GM12878 (cell line): ENCODE results near the gene CHODL. TPM values are rescaled to one million over a fixed set of nuclear protein-coding genes. Genes with fewer than 3 reads are reported as not detected.

ENCODE experiments used
- ATAC-seq: fragments of 200-7000 bp; cut with Tn5 transposase; 3 replicates; pipeline ENCODE4 v1.9.1; 2020; ENCODE audit warnings: mild to moderate bottlenecking, moderate library complexity
- BruUV-seq: library from RNA; stranded (reverse); fragments of 400-500 nt; replicated peaks from 2 replicates; lab custom pipeline; 2021; lab: Mats Ljungman, UMichigan
- CTCF ChIA-PET: fragments of 300-600 bp; sonication (Branson Sonifier 250); formaldehyde crosslinking; extraction: SDS; loops from one replicate; lab custom pipeline; 2021; ENCODE audit warnings: inconsistent platforms; lab: Yijun Ruan, JAX
- POLR2A ChIA-PET: fragments of 350-600 bp; formaldehyde crosslinking; extraction: SDS; loops from one replicate; lab custom pipeline; 2021; ENCODE audit warnings: inconsistent platforms; lab: Charles Lee
- RAD21 ChIA-PET: fragments of 300-600 bp; sonication (Branson Sonifier 250); formaldehyde crosslinking; loops from one replicate; lab custom pipeline; 2023; ENCODE audit warnings: antibody characterized with exemption; ENCODE audit not compliant: unreplicated experiment; lab: Charles Lee
- SMC1A ChIA-PET: fragments of 300-600 bp; sonication (Branson Sonifier 250); formaldehyde crosslinking; loops from one replicate; lab custom pipeline; 2023; ENCODE audit not compliant: unreplicated experiment, uncharacterized antibody; lab: Charles Lee
- DNase-seq: peaks from one replicate; pipeline ENCODE4 v3.0.0-alpha.2; 2011; ENCODE audit warnings: low read depth, low spot score
- FAIRE-seq: peaks from 3 replicates; lab custom pipeline; 2011; peaks lifted over from hg19 to GRCh38; lab: Jason Lieb, UNC
- H2AFZ ChIP-seq: 2 replicates; pipeline ENCODE4 v1.6.0; 2011; ENCODE audit warnings: low read depth, low read length, control low read depth; ENCODE audit not compliant: control insufficient read depth
- H3K27ac ChIP-seq: 2 replicates; pipeline ENCODE4 v1.5.1; 2011; ENCODE audit warnings: control low read depth; ENCODE audit not compliant: control insufficient read depth, insufficient read depth
- H3K27me3 ChIP-seq, 2 experiments: replicated peaks in 1 of 2; 2 replicates each; pipeline versions ENCODE4 v1.6.0 to v1.6.1; 2011; ENCODE audit warnings: low read length in 1 of 2; ENCODE audit not compliant: control insufficient read depth in 2 of 2, insufficient read depth in 2 of 2
- H3K36me3 ChIP-seq, 2 experiments: 2 replicates each; pipeline ENCODE4 v1.5.1; 2011; ENCODE audit warnings: low read length in 1 of 2; ENCODE audit not compliant: control insufficient read depth in 2 of 2, insufficient read depth in 2 of 2
- H3K4me1 ChIP-seq: 2 replicates; pipeline ENCODE4 v1.6.1; 2011; ENCODE audit warnings: mild to moderate bottlenecking, low read length, moderate library complexity, mixed read lengths; ENCODE audit not compliant: control insufficient read depth, insufficient read depth
- H3K4me2 ChIP-seq: 2 replicates; pipeline ENCODE4 v1.6.0; 2011; ENCODE audit warnings: control low read depth; ENCODE audit not compliant: control insufficient read depth, insufficient read depth
- H3K4me3 ChIP-seq: fragments of 200-600 bp; sonication (generic); 2 replicates; pipeline ENCODE4 v1.5.1; 2016
- H3K79me2 ChIP-seq: 2 replicates; pipeline ENCODE4 v1.6.0; 2011; ENCODE audit warnings: low read length; ENCODE audit not compliant: control insufficient read depth, insufficient read depth
- H3K9ac ChIP-seq: 2 replicates; pipeline ENCODE4 v1.8.0; 2011; ENCODE audit warnings: low read length, control low read depth, mixed read lengths; ENCODE audit not compliant: control insufficient read depth, insufficient read depth
- H3K9me3 ChIP-seq: replicated peaks from 3 replicates; pipeline ENCODE4 v1.5.1; 2011; ENCODE audit warnings: mild to moderate bottlenecking, low read length; ENCODE audit not compliant: control insufficient read depth, insufficient read depth
- H4K20me1 ChIP-seq: 2 replicates; pipeline ENCODE4 v1.6.0; 2011; ENCODE audit not compliant: control insufficient read depth, insufficient read depth
- BMI1 ChIP-seq: fragments of 450-650 bp; IDR thresholded peaks from 2 replicates; pipeline ENCODE4 v1.6.1; 2016; ENCODE audit warnings: mild to moderate bottlenecking, moderate library complexity, borderline replicate concordance
- FOS ChIP-seq: IDR thresholded peaks from 3 replicates; pipeline ENCODE4 v1.6.1; 2011; ENCODE audit warnings: borderline replicate concordance; ENCODE audit not compliant: insufficient read length; ENCODE audit errors: extremely low read depth
- FOXK2 ChIP-seq: fragments of 450-650 bp; IDR thresholded peaks from 2 replicates; pipeline ENCODE4 v1.6.1; 2017; ENCODE audit warnings: mild to moderate bottlenecking, moderate library complexity
- NFIC ChIP-seq: IDR thresholded peaks from 2 replicates; pipeline ENCODE4 v1.6.1; 2012; ENCODE audit warnings: low read depth, mild to moderate bottlenecking, inconsistent platforms, low read length, moderate library complexity
- NRF1 ChIP-seq: conservative IDR thresholded peaks from 2 replicates; pipeline ENCODE4 v1.6.1; 2011; ENCODE audit warnings: mild to moderate bottlenecking, low read depth, low read length, improper control_type of control experiment
- PAX5 ChIP-seq: IDR thresholded peaks from 2 replicates; pipeline ENCODE4 v1.6.1; 2011; ENCODE audit warnings: low read depth, low read length, borderline replicate concordance
- PAX8 ChIP-seq: fragments of 450-650 bp; IDR thresholded peaks from 2 replicates; pipeline ENCODE4 v1.6.1; 2017; ENCODE audit warnings: mild to moderate bottlenecking, moderate library complexity
- RBBP5 ChIP-seq: fragments of 200-600 bp; sonication (generic); conservative IDR thresholded peaks from 2 replicates; pipeline ENCODE4 v1.6.1; 2016
- WGBS: methylation state at CpG from one replicate; pipeline ENCODE4 v1.1.6; 2016; ENCODE audit warnings: low lambda C conversion rate; ENCODE audit not compliant: insufficient replicate concordance, insufficient coverage; ENCODE audit errors: missing lambda C conversion rate; 5-methylcytosine and 5-hydroxymethylcytosine counted together
- in situ Hi-C: fragments of 300-500 bp; cut with MboI; formaldehyde crosslinking; loops from 9 replicates; pipeline ENCODE4 v1.14.3; 2018; ENCODE audit warnings: mixed read lengths
- intact Hi-C: fragments of 100-400 bp; cut with micrococcal nuclease; formaldehyde crosslinking; loops from one replicate; pipeline ENCODE4 v1.14.2; 2022; ENCODE audit not compliant: unreplicated experiment
- polyA plus RNA-seq, 11 experiments: library from polyadenylated mRNA; depleted of rRNA in 4 of 11; unstranded in 6 of 11; stranded (reverse) in 5 of 11; fragments of >200 nt; fragmentation: Nextera tagmentation in 4 of 11; fragmentation: Illumina TruSeq in 1 of 11; extraction: Ambion mirVana in 4 of 11; extraction: Trizol in 1 of 11; gene quantifications; 1 replicate in 1 of 11; 2 replicates in 10 of 11; pipeline versions ENCODE4 v1.2.1 to v1.2.3, GENCODE V29; 2011 to 2016; ENCODE audit warnings: inconsistent platforms in 2 of 11, missing spikeins in 2 of 11, low read depth in 1 of 11
- total RNA-seq, 4 experiments: library from RNA; depleted of rRNA in 3 of 4; stranded (reverse); fragments of >200 nt in 3 of 4; fragmentation: Illumina TruSeq in 1 of 4; extraction: Trizol in 1 of 4; gene quantifications; 2 replicates each; pipeline versions ENCODE4 v1.2.1 to v1.2.3, GENCODE V29; 2013 to 2021
- TF ChIP-seq, protein P1 (sequence below): fragments of 450-650 bp; formaldehyde crosslinking; IDR thresholded peaks from 2 replicates; pipeline ENCODE4 v1.4.0; 2022; ENCODE audit warnings: mild to moderate bottlenecking, moderate library complexity

Gene CHODL
- total and polyA plus RNA-seq, 10 of the 15 experiments (the other 5 are each of a cell fraction or from before 2014, with no cell fraction given): 0.11 to 0.69 (median 0.20) TPM; not detected in 1

DNA sequence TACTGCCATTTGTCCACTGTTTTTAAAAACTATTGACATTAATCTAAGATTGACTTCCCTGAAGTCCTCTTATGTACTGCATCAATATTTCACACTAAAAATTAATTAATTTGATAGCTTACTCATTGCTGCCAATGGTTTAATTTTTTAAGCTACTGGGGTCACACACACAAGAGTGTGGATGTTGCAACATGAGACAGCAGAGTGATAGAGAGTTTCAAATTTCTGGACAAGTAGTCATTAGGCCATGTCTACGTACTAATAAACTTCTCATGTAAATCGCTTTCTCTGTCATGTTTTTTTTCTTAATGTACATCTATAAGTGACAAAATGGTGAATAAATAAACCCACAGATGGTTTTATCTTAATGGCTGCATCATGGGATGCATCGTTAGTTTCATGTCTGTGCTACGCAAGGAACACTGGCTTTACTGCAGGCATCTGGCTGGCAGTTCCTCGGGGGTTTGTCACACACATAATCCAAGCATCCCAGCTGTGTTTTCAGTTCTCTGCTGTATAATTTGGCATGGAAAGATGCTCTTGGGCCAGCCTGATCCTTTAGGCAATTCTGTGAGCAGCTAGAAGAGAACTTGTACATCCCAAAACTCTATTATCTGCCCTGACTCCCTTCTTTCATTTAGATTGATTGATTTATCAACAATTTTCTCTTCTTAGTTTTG is 16.4 kb upstream of the CHODL start:
- H2AFZ ChIP-seq: no peak overlapping the region
- BruUV-seq: no TSS peak
- H3K4me3 ChIP-seq: no peak overlapping the region
- no peak overlapping the region for H3K4me2 ChIP-seq
- no peaks in the 10 kb centered on the region for H3K79me2 ChIP-seq
- no peaks in the 10 kb centered on the region for H3K9me3 ChIP-seq
- SMC1A ChIA-PET: no interaction called here
- ATAC-seq: no peak
- intact Hi-C loops: no loop called here
- H3K27ac ChIP-seq: no peak overlapping the region
- no peak for TF ChIP-seq RBBP5
- TF ChIP-seq BMI1: no peak
- TF ChIP-seq PAX8: no peak
- TF ChIP-seq NFIC: no peak
- no peak for TF ChIP-seq PAX5
- TF ChIP-seq, protein P1, sequence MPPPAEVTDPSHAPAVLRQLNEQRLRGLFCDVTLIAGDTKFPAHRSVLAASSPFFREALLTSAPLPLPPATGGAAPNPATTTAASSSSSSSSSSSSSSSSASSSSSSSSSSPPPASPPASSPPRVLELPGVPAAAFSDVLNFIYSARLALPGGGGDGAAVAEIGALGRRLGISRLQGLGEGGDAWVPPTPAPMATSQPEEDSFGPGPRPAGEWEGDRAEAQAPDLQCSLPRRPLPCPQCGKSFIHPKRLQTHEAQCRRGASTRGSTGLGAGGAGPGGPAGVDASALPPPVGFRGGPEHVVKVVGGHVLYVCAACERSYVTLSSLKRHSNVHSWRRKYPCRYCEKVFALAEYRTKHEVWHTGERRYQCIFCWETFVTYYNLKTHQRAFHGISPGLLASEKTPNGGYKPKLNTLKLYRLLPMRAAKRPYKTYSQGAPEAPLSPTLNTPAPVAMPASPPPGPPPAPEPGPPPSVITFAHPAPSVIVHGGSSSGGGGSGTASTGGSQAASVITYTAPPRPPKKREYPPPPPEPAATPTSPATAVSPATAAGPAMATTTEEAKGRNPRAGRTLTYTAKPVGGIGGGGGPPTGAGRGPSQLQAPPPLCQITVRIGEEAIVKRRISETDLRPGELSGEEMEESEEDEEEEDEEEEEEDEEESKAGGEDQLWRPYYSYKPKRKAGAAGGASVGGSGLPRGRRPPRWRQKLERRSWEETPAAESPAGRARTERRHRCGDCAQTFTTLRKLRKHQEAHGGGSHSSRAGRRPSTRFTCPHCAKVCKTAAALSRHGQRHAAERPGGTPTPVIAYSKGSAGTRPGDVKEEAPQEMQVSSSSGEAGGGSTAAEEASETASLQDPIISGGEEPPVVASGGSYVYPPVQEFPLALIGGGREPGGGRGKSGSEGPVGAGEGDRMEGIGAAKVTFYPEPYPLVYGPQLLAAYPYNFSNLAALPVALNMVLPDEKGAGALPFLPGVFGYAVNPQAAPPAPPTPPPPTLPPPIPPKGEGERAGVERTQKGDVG (CRISPR knock-in tag): no peak
- TF ChIP-seq FOS: no peak
- TF ChIP-seq FOXK2: no peak
- no peak for TF ChIP-seq NRF1
- TF ChIP-seq, all 136 proteins: peak for 0
- Histone ChIP-seq H4K20me1 (no peaks in the 10 kb centered on the region), H3K27me3 (no peaks in the 10 kb centered on the region), H3K4me1 (no peaks in the 10 kb centered on the region), H3K9ac (no peak overlapping the region), H3K36me3 (no peaks in the 10 kb centered on the region)
- 22% methylated on average over 5 of the region's 5 CpGs for WGBS
- CTCF ChIA-PET: no interaction called here
- no peak for DNase-seq
- POLR2A ChIA-PET: no interaction called here
- in situ Hi-C loops: no loop called here
- RAD21 ChIA-PET: no interaction called here
- no peak for FAIRE-seq
